Activated naive CD8-positive, alpha-beta T cell treated with anti-CD3 and anti-CD28 coated beads for 36 hours (primary cell): ENCODE data around the gene IL1RAPL2. TPM values are rescaled to one million over a fixed set of nuclear protein-coding genes. Genes with fewer than 3 reads are reported as not detected.

Experiments used
- DNase-seq: peaks from one replicate; pipeline ENCODE4 v3.0.0; 2021
- H3K27ac Mint-ChIP-seq: one replicate; pipeline ENCODE4 v1.8.0; 2022; ENCODE audit warnings: mild to moderate bottlenecking, moderate library complexity, mixed read lengths
- H3K27me3 Mint-ChIP-seq: one replicate; pipeline ENCODE4 v1.8.0; 2022; ENCODE audit warnings: mild to moderate bottlenecking, mixed read lengths
- H3K36me3 Mint-ChIP-seq: one replicate; pipeline ENCODE4 v1.8.0; 2021; ENCODE audit warnings: mild to moderate bottlenecking, mixed read lengths
- H3K4me1 Mint-ChIP-seq: one replicate; pipeline ENCODE4 v1.8.0; 2021; ENCODE audit warnings: mixed read lengths
- H3K4me3 Mint-ChIP-seq: one replicate; pipeline ENCODE4 v1.8.0; 2022; ENCODE audit warnings: mild to moderate bottlenecking, moderate library complexity, mixed read lengths
- H3K9me3 Mint-ChIP-seq: one replicate; pipeline ENCODE4 v1.8.0; 2022; ENCODE audit warnings: mixed read lengths
- total RNA-seq, 2 experiments: library from RNA; stranded (reverse); gene quantifications; one replicate each; pipeline ENCODE4 v1.2.3, GENCODE V29; 2021

Gene IL1RAPL2
- total RNA-seq, 2 experiments from 2014 or later = not detected

GRCh38 chrX:105553118-105553517, 987.1 kb downstream of the IL1RAPL2 start:
- Mint-ChIP-seq H3K9me3 (no peaks in the 10 kb centered on the region), H3K27me3 (no peaks in the 10 kb centered on the region), H3K4me3 (no peak overlapping the region), H3K27ac (no peak overlapping the region), H3K4me1 (no peaks in the 10 kb centered on the region), H3K36me3 (no peaks in the 10 kb centered on the region)
- no peak for DNase-seq

DNA sequence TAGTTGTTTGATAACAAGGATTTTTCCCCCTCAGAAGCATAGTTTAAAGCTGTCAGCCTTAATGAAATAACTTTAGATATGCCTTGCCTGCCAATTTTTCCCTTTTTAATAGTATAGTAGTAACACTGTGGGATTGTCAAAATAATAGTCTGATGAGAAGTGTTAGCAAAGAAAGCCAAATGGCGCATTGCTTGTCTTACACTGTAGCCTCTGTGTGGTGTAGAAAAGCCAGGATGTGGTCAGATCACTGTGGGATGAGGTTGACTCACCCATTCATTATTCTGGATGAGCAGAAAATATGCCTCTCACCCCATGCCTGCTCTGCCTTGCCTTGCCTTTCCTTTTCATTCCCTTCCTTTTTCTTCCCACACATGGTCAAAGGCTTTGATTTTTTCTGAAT, 998.5 kb downstream of the IL1RAPL2 start:
- no peak overlapping the region for H3K27ac Mint-ChIP-seq
- H3K4me3 Mint-ChIP-seq = no peak overlapping the region
- DNase-seq = no peak
- no peaks in the 10 kb centered on the region for H3K9me3 Mint-ChIP-seq
- H3K36me3 Mint-ChIP-seq = no peaks in the 10 kb centered on the region
- H3K4me1 Mint-ChIP-seq = no peaks in the 10 kb centered on the region
- no peaks in the 10 kb centered on the region for H3K27me3 Mint-ChIP-seq

- no peak overlapping the region for H3K4me3 Mint-ChIP-seq
- no peak for DNase-seq
- no peaks in the 10 kb centered on the region for H3K27me3 Mint-ChIP-seq
- H3K36me3 Mint-ChIP-seq = no peaks in the 10 kb centered on the region
- no peak overlapping the region for H3K27ac Mint-ChIP-seq
- no peaks in the 10 kb centered on the region for H3K4me1 Mint-ChIP-seq
- H3K9me3 Mint-ChIP-seq = no peaks in the 10 kb centered on the region
Measured at GRCh38 chrX:105565856-105566255, 999.9 kb downstream of the IL1RAPL2 start.

- no peak for DNase-seq
- no peaks in the 10 kb centered on the region for H3K9me3 Mint-ChIP-seq
- no peak overlapping the region for H3K4me3 Mint-ChIP-seq
- no peaks in the 10 kb centered on the region for H3K36me3 Mint-ChIP-seq
- no peak overlapping the region for H3K27ac Mint-ChIP-seq
- no peaks in the 10 kb centered on the region for H3K4me1 Mint-ChIP-seq
- no peaks in the 10 kb centered on the region for H3K27me3 Mint-ChIP-seq
Measured at GRCh38 chrX:105567082-105567481, 1001.1 kb downstream of the IL1RAPL2 start.

DNA sequence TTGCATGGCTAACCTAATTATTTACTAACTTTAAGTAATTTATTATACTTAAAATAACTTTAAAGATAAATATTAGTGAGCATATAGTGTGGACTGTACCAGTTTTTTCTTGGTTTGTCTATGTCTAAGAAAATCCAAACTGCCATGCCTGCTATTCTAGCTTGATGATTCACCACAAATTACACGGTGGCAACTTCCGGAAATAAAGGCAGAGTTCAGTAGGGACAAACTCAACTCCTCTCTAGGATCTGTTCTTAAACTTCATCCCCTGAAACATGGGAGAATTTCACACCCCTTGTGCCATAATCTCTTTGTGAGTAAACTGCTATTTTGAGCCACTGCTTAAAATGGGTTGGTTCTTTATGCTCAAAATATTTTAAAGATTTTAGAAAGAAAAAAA, 1042.7 kb downstream of the IL1RAPL2 start:
- Mint-ChIP-seq H3K27me3 (no peaks in the 10 kb centered on the region), H3K36me3 (no peaks in the 10 kb centered on the region), H3K4me3 (no peak overlapping the region), H3K4me1 (no peaks in the 10 kb centered on the region), H3K27ac (no peak overlapping the region), H3K9me3 (peaks cover 4% of the 10 kb centered on the region)
- DNase-seq = no peak

GRCh38 chrX:105609530-105609929, 1043.5 kb downstream of the IL1RAPL2 start:
- DNase-seq = no peak
- H3K4me1 Mint-ChIP-seq = no peaks in the 10 kb centered on the region
- no peak overlapping the region for H3K27ac Mint-ChIP-seq
- H3K9me3 Mint-ChIP-seq = peaks cover 4% of the 10 kb centered on the region
- H3K27me3 Mint-ChIP-seq = no peaks in the 10 kb centered on the region
- H3K4me3 Mint-ChIP-seq = no peak overlapping the region
- H3K36me3 Mint-ChIP-seq = no peaks in the 10 kb centered on the region

- H3K36me3 Mint-ChIP-seq = no peaks in the 10 kb centered on the region
- H3K27ac Mint-ChIP-seq = no peak overlapping the region
- no peak overlapping the region for H3K4me3 Mint-ChIP-seq
- H3K4me1 Mint-ChIP-seq = no peaks in the 10 kb centered on the region
- H3K27me3 Mint-ChIP-seq = no peaks in the 10 kb centered on the region
- DNase-seq = no peak
- H3K9me3 Mint-ChIP-seq = no peaks in the 10 kb centered on the region
Measured at GRCh38 chrX:105610411-105610810, 1044.4 kb downstream of the IL1RAPL2 start.

- no peak for DNase-seq
- H3K4me1 Mint-ChIP-seq = no peaks in the 10 kb centered on the region
- H3K27ac Mint-ChIP-seq = no peak overlapping the region
- H3K9me3 Mint-ChIP-seq = no peaks in the 10 kb centered on the region
- H3K27me3 Mint-ChIP-seq = no peaks in the 10 kb centered on the region
- no peaks in the 10 kb centered on the region for H3K36me3 Mint-ChIP-seq
- H3K4me3 Mint-ChIP-seq = no peak overlapping the region
Measured at GRCh38 chrX:105618393-105619101, 1052.5 kb downstream of the IL1RAPL2 start.

- Mint-ChIP-seq H3K4me1 (no peaks in the 10 kb centered on the region), H3K9me3 (no peaks in the 10 kb centered on the region)
Measured at GRCh38 chrX:105634180-105634579, 1068.2 kb downstream of the IL1RAPL2 start.

DNA sequence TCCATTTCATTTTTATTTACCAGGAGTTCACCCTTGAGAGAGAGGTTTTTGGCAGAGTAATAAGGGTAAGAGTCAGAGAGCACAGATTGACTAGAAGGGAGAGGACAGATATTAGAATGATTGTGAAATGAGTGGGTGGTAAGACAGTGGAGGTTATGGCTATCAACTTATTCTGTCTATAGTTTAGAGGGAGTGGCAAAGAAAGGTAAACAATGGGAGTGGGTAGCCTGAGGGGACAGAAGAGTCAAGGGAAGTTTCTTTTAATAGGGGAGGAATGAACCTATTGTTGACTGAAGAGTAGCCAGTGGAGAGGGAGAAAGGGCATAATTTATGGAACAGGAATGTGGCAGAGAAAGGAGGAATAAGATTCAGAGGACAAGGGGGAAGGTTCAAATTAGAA, 1069.8 kb downstream of the IL1RAPL2 start:
- H3K4me1 Mint-ChIP-seq = no peaks in the 10 kb centered on the region
- no peak overlapping the region for H3K27ac Mint-ChIP-seq
- no peaks in the 10 kb centered on the region for H3K27me3 Mint-ChIP-seq
- H3K4me3 Mint-ChIP-seq = no peak overlapping the region
- H3K36me3 Mint-ChIP-seq = no peaks in the 10 kb centered on the region
- DNase-seq = no peak
- H3K9me3 Mint-ChIP-seq = no peaks in the 10 kb centered on the region

More at GRCh38 chrX:105634180-105634579, 1068.2 kb downstream of the IL1RAPL2 start:
- no peak overlapping the region for H3K4me3 Mint-ChIP-seq
- no peak overlapping the region for H3K27ac Mint-ChIP-seq
- DNase-seq = no peak
- no peaks in the 10 kb centered on the region for H3K27me3 Mint-ChIP-seq
- no peaks in the 10 kb centered on the region for H3K36me3 Mint-ChIP-seq

- Mint-ChIP-seq H3K36me3 (no peaks in the 10 kb centered on the region), H3K27me3 (no peaks in the 10 kb centered on the region), H3K4me3 (no peak overlapping the region)
Measured at GRCh38 chrX:105636667-105637066, 1070.7 kb downstream of the IL1RAPL2 start.

GRCh38 chrX:105645667-105646357, 1079.8 kb downstream of the IL1RAPL2 start:
- H3K27ac Mint-ChIP-seq = no peak overlapping the region
- no peaks in the 10 kb centered on the region for H3K36me3 Mint-ChIP-seq
- H3K27me3 Mint-ChIP-seq = no peaks in the 10 kb centered on the region
- no peaks in the 10 kb centered on the region for H3K4me1 Mint-ChIP-seq
- H3K4me3 Mint-ChIP-seq = no peak overlapping the region
- DNase-seq = no peak
- peaks cover 1% of the 10 kb centered on the region for H3K9me3 Mint-ChIP-seq

More at GRCh38 chrX:105636667-105637066, 1070.7 kb downstream of the IL1RAPL2 start:
- no peaks in the 10 kb centered on the region for H3K4me1 Mint-ChIP-seq
- DNase-seq = no peak
- no peak overlapping the region for H3K27ac Mint-ChIP-seq
- H3K9me3 Mint-ChIP-seq = no peaks in the 10 kb centered on the region

DNA sequence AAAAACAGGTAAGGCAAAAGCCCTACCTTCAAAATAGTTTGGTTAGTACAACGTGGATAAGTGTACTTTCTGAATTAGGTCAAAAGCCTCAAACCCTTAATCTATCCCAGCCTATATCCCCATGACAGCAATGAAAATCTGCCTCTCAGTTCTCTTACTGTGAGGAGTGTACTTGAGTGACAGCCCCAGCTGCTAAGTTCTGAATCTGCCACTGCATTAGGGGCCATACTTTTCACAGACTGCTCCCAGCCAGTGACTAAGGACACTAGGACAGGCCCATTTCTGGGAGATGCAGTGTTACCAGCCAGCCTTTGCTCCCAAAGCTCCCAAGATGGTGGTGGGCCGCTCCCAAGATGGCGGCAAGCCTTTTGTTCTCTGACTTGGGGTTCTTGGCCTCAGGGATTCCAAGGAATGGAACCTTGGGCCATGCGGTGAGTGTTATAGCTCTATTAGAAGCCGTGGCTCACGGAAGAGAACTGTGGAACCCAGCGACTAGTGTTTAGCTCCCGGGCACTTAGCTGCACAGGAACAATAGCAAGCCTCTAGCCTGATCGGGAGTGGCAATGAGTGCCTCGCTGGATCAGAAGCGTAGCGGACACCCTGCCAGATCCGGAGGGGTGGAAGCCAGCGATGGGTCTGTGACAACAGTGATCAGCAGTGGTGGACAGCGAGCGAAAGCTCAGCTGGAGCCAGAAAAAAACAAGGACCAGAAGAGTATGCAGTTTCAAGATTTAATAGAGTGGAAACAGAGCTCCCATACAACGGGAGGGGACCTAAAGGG, 1080.8 kb downstream of the IL1RAPL2 start:
- no peak for DNase-seq
- peaks cover 1% of the 10 kb centered on the region for H3K9me3 Mint-ChIP-seq
- no peak overlapping the region for H3K27ac Mint-ChIP-seq
- no peak overlapping the region for H3K4me3 Mint-ChIP-seq
- no peaks in the 10 kb centered on the region for H3K36me3 Mint-ChIP-seq
- H3K4me1 Mint-ChIP-seq = no peaks in the 10 kb centered on the region
- H3K27me3 Mint-ChIP-seq = no peaks in the 10 kb centered on the region

GRCh38 chrX:105647749-105648148, 1081.8 kb downstream of the IL1RAPL2 start:
- Mint-ChIP-seq H3K4me1 (no peaks in the 10 kb centered on the region), H3K36me3 (no peaks in the 10 kb centered on the region), H3K27me3 (no peaks in the 10 kb centered on the region)

GRCh38 chrX:105648732-105649131, 1082.7 kb downstream of the IL1RAPL2 start:
- peaks cover 1% of the 10 kb centered on the region for H3K9me3 Mint-ChIP-seq
- no peak for DNase-seq
- no peaks in the 10 kb centered on the region for H3K27me3 Mint-ChIP-seq
- H3K27ac Mint-ChIP-seq = no peak overlapping the region
- H3K4me3 Mint-ChIP-seq = no peak overlapping the region
- H3K36me3 Mint-ChIP-seq = no peaks in the 10 kb centered on the region
- no peaks in the 10 kb centered on the region for H3K4me1 Mint-ChIP-seq

More at GRCh38 chrX:105647749-105648148, 1081.8 kb downstream of the IL1RAPL2 start:
- DNase-seq = no peak
- no peak overlapping the region for H3K27ac Mint-ChIP-seq
- H3K4me3 Mint-ChIP-seq = no peak overlapping the region
- H3K9me3 Mint-ChIP-seq = peaks cover 1% of the 10 kb centered on the region
